HEK293 (cell line): ENCODE measurements around the gene ZC3H8.

Experiments
- CTCF ChIA-PET: fragments of 350-600 bp; formaldehyde crosslinking; extraction: SDS; loops from one replicate; lab custom pipeline; 2021; ENCODE audit warnings: antibody characterized with exemption; lab: Yijun Ruan, JAX
- POLR2A ChIA-PET: fragments of 300-600 bp; formaldehyde crosslinking; extraction: SDS; loops from one replicate; lab custom pipeline; 2020; ENCODE audit warnings: antibody characterized with exemption, inconsistent platforms; lab: Yijun Ruan, JAX
- H3K27ac ChIP-seq: fragments of 200-500 bp; sonication (Bioruptor generic); 2 replicates; pipeline ENCODE4 v1.5.1; 2014; ENCODE audit warnings: low read depth, low read length, control low read depth, inconsistent platforms; ENCODE audit errors: extremely low read depth
- H3K36me3 ChIP-seq, 2 experiments: fragments of 200-500 bp in 1 of 2; sonication (Bioruptor generic) in 1 of 2; 1 replicate in 1 of 2; 2 replicates in 1 of 2; pipeline ENCODE4 v1.5.1; 2014 to 2017; ENCODE audit warnings: inconsistent platforms in 2 of 2, low read length in 2 of 2; ENCODE audit not compliant: control insufficient read depth in 2 of 2, insufficient read depth in 1 of 2
- H3K4me1 ChIP-seq: fragments of 200-500 bp; sonication (Bioruptor generic); 2 replicates; pipeline ENCODE4 v1.5.1; 2014; ENCODE audit warnings: mild to moderate bottlenecking, low read length, inconsistent platforms; ENCODE audit not compliant: control insufficient read depth, insufficient read depth
- H3K4me3 ChIP-seq: 2 replicates; pipeline ENCODE4 v1.5.1; 2011; ENCODE audit warnings: low read depth, mild to moderate bottlenecking, control low read depth, low read length, moderate library complexity
- H3K9me3 ChIP-seq: fragments of 200-500 bp; sonication (Bioruptor generic); 2 replicates; pipeline ENCODE4 v1.5.1; 2014; ENCODE audit warnings: low read depth, low read length, inconsistent platforms; ENCODE audit not compliant: control insufficient read depth, insufficient read depth
- HIC1 ChIP-seq: fragments of 450-650 bp; formaldehyde crosslinking; IDR thresholded peaks from 2 replicates; pipeline ENCODE4 v1.5.1; 2016; ENCODE audit warnings: missing biosample characterization, missing genetic modification characterization
- HOXD13 ChIP-seq: sonication (generic); formaldehyde crosslinking; IDR thresholded peaks from 2 replicates; pipeline ENCODE4 v1.8.0; 2022; ENCODE audit warnings: missing genetic modification reagents, borderline replicate concordance
- KLF10 ChIP-seq: fragments of 450-650 bp; IDR thresholded peaks from 2 replicates; pipeline ENCODE4 v1.5.1; 2018; ENCODE audit warnings: missing biosample characterization, mild to moderate bottlenecking, missing genetic modification characterization
- ZBTB17 ChIP-seq: fragments of 450-650 bp; formaldehyde crosslinking; IDR thresholded peaks from 2 replicates; pipeline ENCODE4 v1.5.1; 2016; ENCODE audit warnings: missing biosample characterization, missing genetic modification characterization
- ZBTB48 ChIP-seq: fragments of 450-650 bp; formaldehyde crosslinking; IDR thresholded peaks from 2 replicates; pipeline ENCODE4 v1.5.1; 2016; ENCODE audit warnings: missing biosample characterization, missing genetic modification characterization
- ZBTB7A ChIP-seq: fragments of 450-650 bp; formaldehyde crosslinking; IDR thresholded peaks from 2 replicates; pipeline ENCODE4 v1.5.1; 2016; ENCODE audit warnings: low read depth, missing biosample characterization, missing genetic modification characterization
- ZNF132 ChIP-seq: fragments of 450-650 bp; formaldehyde crosslinking; IDR thresholded peaks from 2 replicates; pipeline ENCODE4 v1.5.1; 2017; ENCODE audit warnings: missing biosample characterization, missing genetic modification characterization, borderline replicate concordance
- ZNF221 ChIP-seq: fragments of 450-650 bp; formaldehyde crosslinking; IDR thresholded peaks from 2 replicates; pipeline ENCODE4 v1.5.1; 2017; ENCODE audit warnings: missing biosample characterization, missing genetic modification characterization, borderline replicate concordance
- ZNF23 ChIP-seq: fragments of 450-650 bp; formaldehyde crosslinking; IDR thresholded peaks from 2 replicates; pipeline ENCODE4 v1.5.1; 2016; ENCODE audit warnings: missing biosample characterization, missing genetic modification characterization, borderline replicate concordance
- ZNF274 ChIP-seq, 2 experiments: fragments of 200-500 bp in 1 of 2; fragments of 450-650 bp in 1 of 2; sonication (Bioruptor generic) in 1 of 2; formaldehyde crosslinking in 1 of 2; IDR thresholded peaks; 2 replicates each; pipeline versions ENCODE4 v1.5.1 to v1.6.1; 2014 to 2016; ENCODE audit warnings: borderline replicate concordance in 1 of 2, inconsistent platforms in 1 of 2, low read length in 1 of 2, missing biosample characterization in 1 of 2, missing genetic modification characterization in 1 of 2
- ZNF350 ChIP-seq: fragments of 450-650 bp; formaldehyde crosslinking; IDR thresholded peaks from 2 replicates; pipeline ENCODE4 v1.5.0; 2017; ENCODE audit warnings: missing biosample characterization, mild to moderate bottlenecking, missing genetic modification characterization
- ZNF473 ChIP-seq: fragments of 450-650 bp; formaldehyde crosslinking; IDR thresholded peaks from 2 replicates; pipeline ENCODE4 v1.5.1; 2017; ENCODE audit warnings: missing biosample characterization, missing genetic modification characterization
- ZNF544 ChIP-seq: fragments of 450-650 bp; formaldehyde crosslinking; IDR thresholded peaks from 2 replicates; pipeline ENCODE4 v1.5.0; 2017; ENCODE audit warnings: missing biosample characterization, missing genetic modification characterization
- ZNF561 ChIP-seq: fragments of 450-650 bp; IDR thresholded peaks from 2 replicates; pipeline ENCODE4 v1.5.1; 2018; ENCODE audit warnings: missing biosample characterization, missing genetic modification characterization, borderline replicate concordance
- ZNF571 ChIP-seq: fragments of 450-650 bp; formaldehyde crosslinking; IDR thresholded peaks from 2 replicates; pipeline ENCODE4 v1.5.0; 2017; ENCODE audit warnings: missing biosample characterization, missing genetic modification characterization
- ZNF580 ChIP-seq: fragments of 450-650 bp; formaldehyde crosslinking; IDR thresholded peaks from 2 replicates; pipeline ENCODE4 v1.5.1; 2016; ENCODE audit warnings: missing biosample characterization, missing genetic modification characterization
- ZNF776 ChIP-seq: fragments of 450-650 bp; formaldehyde crosslinking; IDR thresholded peaks from 2 replicates; pipeline ENCODE4 v1.5.0; 2017; ENCODE audit warnings: missing biosample characterization, missing genetic modification characterization, borderline replicate concordance
- ZNF843 ChIP-seq: fragments of 450-650 bp; formaldehyde crosslinking; IDR thresholded peaks from 2 replicates; pipeline ENCODE4 v1.5.1; 2016; ENCODE audit warnings: missing biosample characterization, missing genetic modification characterization
- ZSCAN30 ChIP-seq: fragments of 450-650 bp; IDR thresholded peaks from 2 replicates; pipeline ENCODE4 v1.5.1; 2018; ENCODE audit warnings: missing biosample characterization, mild to moderate bottlenecking, missing genetic modification characterization, moderate library complexity
- TF ChIP-seq, protein P1 (sequence below): fragments of 450-650 bp; formaldehyde crosslinking; IDR thresholded peaks from 2 replicates; pipeline ENCODE4 v1.5.1; 2016; ENCODE audit warnings: missing biosample characterization, missing genetic modification characterization
- TF ChIP-seq, protein P2 (sequence below): fragments of 450-650 bp; formaldehyde crosslinking; IDR thresholded peaks from 2 replicates; pipeline ENCODE4 v1.5.1; 2016; ENCODE audit warnings: missing biosample characterization, missing genetic modification characterization, borderline replicate concordance
- TF ChIP-seq, protein P3 (sequence below): fragments of 450-650 bp; formaldehyde crosslinking; conservative IDR thresholded peaks from 2 replicates; pipeline ENCODE4 v1.5.1; 2016; ENCODE audit warnings: low read depth, missing biosample characterization, missing genetic modification characterization

Gene ZC3H8

GRCh38 chr2:112275311-112275886 lies 20.6 kb upstream of the ZC3H8 start, which contains the start of gene ZC3H6 (continued):
- TF ChIP-seq, protein P1, sequence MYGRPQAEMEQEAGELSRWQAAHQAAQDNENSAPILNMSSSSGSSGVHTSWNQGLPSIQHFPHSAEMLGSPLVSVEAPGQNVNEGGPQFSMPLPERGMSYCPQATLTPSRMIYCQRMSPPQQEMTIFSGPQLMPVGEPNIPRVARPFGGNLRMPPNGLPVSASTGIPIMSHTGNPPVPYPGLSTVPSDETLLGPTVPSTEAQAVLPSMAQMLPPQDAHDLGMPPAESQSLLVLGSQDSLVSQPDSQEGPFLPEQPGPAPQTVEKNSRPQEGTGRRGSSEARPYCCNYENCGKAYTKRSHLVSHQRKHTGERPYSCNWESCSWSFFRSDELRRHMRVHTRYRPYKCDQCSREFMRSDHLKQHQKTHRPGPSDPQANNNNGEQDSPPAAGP (tag by site-specific recombination) = peak; percentile 92
- TF ChIP-seq ZNF274 (IDR thresholded peaks at IDR 0.05; ENCODE audit: low read length) = no peak
- TF ChIP-seq ZNF274 (tag by site-specific recombination; IDR thresholded peaks at IDR 0.05; ENCODE audit: borderline replicate concordance) = no peak
- no peak for TF ChIP-seq ZNF132 (tag by site-specific recombination)
- 0 out of 2 replicates have a peak, but pooled peaks have one; percentile 23 for TF ChIP-seq ZNF23
- no peak for TF ChIP-seq ZNF571 (tag by site-specific recombination)
- TF ChIP-seq ZNF544 (tag by site-specific recombination) = no peak
- peak; percentile 39; the same call in 1 of the 2 replicates for TF ChIP-seq ZBTB48
- peak; percentile 76; the same call in 1 of the 2 replicates for TF ChIP-seq ZBTB7A (tag by site-specific recombination)
- TF ChIP-seq ZSCAN30 (tag by site-specific recombination) = peak; percentile 96
- TF ChIP-seq HOXD13 (CRISPR knock-in tag) = no peak; the same call in 1 of the 2 replicates
- TF ChIP-seq, protein P2, sequence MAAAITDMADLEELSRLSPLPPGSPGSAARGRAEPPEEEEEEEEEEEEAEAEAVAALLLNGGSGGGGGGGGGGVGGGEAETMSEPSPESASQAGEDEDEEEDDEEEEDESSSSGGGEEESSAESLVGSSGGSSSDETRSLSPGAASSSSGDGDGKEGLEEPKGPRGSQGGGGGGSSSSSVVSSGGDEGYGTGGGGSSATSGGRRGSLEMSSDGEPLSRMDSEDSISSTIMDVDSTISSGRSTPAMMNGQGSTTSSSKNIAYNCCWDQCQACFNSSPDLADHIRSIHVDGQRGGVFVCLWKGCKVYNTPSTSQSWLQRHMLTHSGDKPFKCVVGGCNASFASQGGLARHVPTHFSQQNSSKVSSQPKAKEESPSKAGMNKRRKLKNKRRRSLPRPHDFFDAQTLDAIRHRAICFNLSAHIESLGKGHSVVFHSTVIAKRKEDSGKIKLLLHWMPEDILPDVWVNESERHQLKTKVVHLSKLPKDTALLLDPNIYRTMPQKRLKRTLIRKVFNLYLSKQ (tag by site-specific recombination) = no peak
- TF ChIP-seq ZNF580 = peak; percentile 73
- TF ChIP-seq HIC1 (tag by site-specific recombination) = peak; percentile 97

DNA sequence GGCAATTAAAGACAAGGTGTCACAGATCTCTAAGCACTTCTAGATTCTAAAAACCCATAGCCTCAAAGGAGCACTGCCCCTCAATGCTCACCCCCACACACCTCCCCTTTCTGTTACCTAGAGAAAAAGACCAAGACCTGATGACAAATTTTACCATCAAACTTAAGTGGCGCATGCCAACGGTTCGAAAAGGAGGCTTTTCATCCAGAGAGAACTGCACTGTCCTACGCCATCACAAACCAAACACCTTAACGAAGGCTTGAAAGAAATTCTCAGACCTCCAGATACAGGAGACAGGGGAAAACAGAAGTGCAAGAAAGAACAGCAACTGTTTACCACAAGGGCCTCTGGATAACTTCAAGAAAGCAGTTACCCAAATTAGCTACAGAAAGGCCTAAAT lies 18.5 kb upstream of the ZC3H8 start:
- ChIA-PET POLR2A (interaction anchor here (0.9 kb wide), 1 partner anchor 30 kb away, joined by 5 read pairs; no protein-coding TSS in a partner anchor), CTCF (interaction anchor here (1.0 kb wide), 1 partner anchor 14 kb away, joined by 4 read pairs; no protein-coding TSS in a partner anchor)
- no peak overlapping the region for H3K4me3 ChIP-seq
- peaks cover 2% of the 10 kb centered on the region; the same call in 1 of the 2 replicates for H3K4me1 ChIP-seq
- H3K9me3 ChIP-seq = no peaks in the 10 kb centered on the region
- no peaks in the 10 kb centered on the region for H3K36me3 ChIP-seq
- no peak overlapping the region for H3K27ac ChIP-seq
- TF ChIP-seq ZNF221 = no peak
- TF ChIP-seq KLF10 (tag by site-specific recombination) = no peak

- no peak overlapping the region for H3K27ac ChIP-seq
- no peak overlapping the region for H3K4me3 ChIP-seq
- ChIA-PET CTCF (interaction anchor here (1.0 to 1.3 kb wide), 2 partner anchors 13 to 208 kb away, joined by 3 to 4 read pairs; no protein-coding TSS in a partner anchor), POLR2A (no interaction called here)
- peaks cover 2% of the 10 kb centered on the region; the same call in 1 of the 2 replicates for H3K4me1 ChIP-seq
- H3K36me3 ChIP-seq = no peaks in the 10 kb centered on the region
- no peaks in the 10 kb centered on the region for H3K9me3 ChIP-seq
- TF ChIP-seq, protein P3, sequence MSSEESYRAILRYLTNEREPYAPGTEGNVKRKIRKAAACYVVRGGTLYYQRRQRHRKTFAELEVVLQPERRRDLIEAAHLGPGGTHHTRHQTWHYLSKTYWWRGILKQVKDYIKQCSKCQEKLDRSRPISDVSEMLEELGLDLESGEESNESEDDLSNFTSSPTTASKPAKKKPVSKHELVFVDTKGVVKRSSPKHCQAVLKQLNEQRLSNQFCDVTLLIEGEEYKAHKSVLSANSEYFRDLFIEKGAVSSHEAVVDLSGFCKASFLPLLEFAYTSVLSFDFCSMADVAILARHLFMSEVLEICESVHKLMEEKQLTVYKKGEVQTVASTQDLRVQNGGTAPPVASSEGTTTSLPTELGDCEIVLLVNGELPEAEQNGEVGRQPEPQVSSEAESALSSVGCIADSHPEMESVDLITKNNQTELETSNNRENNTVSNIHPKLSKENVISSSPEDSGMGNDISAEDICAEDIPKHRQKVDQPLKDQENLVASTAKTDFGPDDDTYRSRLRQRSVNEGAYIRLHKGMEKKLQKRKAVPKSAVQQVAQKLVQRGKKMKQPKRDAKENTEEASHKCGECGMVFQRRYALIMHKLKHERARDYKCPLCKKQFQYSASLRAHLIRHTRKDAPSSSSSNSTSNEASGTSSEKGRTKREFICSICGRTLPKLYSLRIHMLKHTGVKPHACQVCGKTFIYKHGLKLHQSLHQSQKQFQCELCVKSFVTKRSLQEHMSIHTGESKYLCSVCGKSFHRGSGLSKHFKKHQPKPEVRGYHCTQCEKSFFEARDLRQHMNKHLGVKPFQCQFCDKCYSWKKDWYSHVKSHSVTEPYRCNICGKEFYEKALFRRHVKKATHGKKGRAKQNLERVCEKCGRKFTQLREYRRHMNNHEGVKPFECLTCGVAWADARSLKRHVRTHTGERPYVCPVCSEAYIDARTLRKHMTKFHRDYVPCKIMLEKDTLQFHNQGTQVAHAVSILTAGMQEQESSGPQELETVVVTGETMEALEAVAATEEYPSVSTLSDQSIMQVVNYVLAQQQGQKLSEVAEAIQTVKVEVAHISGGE (tag by site-specific recombination) = no peak
- no peak for TF ChIP-seq ZNF473 (tag by site-specific recombination)
- no peak for TF ChIP-seq ZNF843
- no peak for TF ChIP-seq ZBTB17 (tag by site-specific recombination)
- no peak for TF ChIP-seq ZNF776
- TF ChIP-seq ZNF350 (tag by site-specific recombination) = no peak
- TF ChIP-seq ZNF561 (tag by site-specific recombination) = no peak
- TF ChIP-seq ZNF544 (tag by site-specific recombination) = no peak
Observed at GRCh38 chr2:112272669-112273068, 17.8 kb upstream of the ZC3H8 start.
